Tibial nerve (tissue), 4 donors: ENCODE measurements around the gene DCTD. TPM values are rescaled to one million over a fixed set of nuclear protein-coding genes. Genes with fewer than 3 reads are reported as not detected.

Experiments
- DNase-seq, 2 donors: peaks; one replicate each; pipeline ENCODE4 v3.0.0-alpha.2; 2019; ENCODE audit warnings: low spot score in 2 of 2
- H3K27ac ChIP-seq, 4 donors: fragments of 200-600 bp; sonication (generic) in 3 of 4; one replicate each; pipeline ENCODE4 v1.5.1; 2017 to 2019; ENCODE audit warnings: mild to moderate bottlenecking in 1 of 4
- H3K27me3 ChIP-seq, 2 donors: fragments of 200-600 bp; sonication (generic) in 1 of 2; one replicate each; pipeline versions ENCODE4 v1.5.1 to v1.6.0; 2017 to 2019
- H3K36me3 ChIP-seq, 3 donors: fragments of 200-600 bp; sonication (generic); one replicate each; pipeline ENCODE4 v1.5.1; 2018 to 2019
- H3K4me1 ChIP-seq, 4 donors: fragments of 200-600 bp; sonication (generic) in 3 of 4; one replicate each; pipeline ENCODE4 v1.5.1; 2017 to 2019
- H3K4me3 ChIP-seq, 4 donors: fragments of 200-600 bp; sonication (generic) in 3 of 4; one replicate each; pipeline ENCODE4 v1.5.1; 2017 to 2019; ENCODE audit warnings: mild to moderate bottlenecking in 1 of 4, moderate library complexity in 1 of 4
- H3K9me3 ChIP-seq, 4 donors: fragments of 200-600 bp; sonication (generic) in 3 of 4; one replicate each; pipeline ENCODE4 v1.5.1; 2017 to 2019
- CTCF ChIP-seq, 5 experiments: fragments of 200-600 bp in 3 of 5; fragments of 450-650 bp in 2 of 5; sonication (generic) in 3 of 5; IDR thresholded peaks; one replicate each; pipeline ENCODE4 v1.5.1; 2016 to 2019; ENCODE audit warnings: antibody characterized with exemption in 5 of 5, mild to moderate bottlenecking in 3 of 5, moderate library complexity in 2 of 5
- EP300 ChIP-seq, 2 donors: sonication (generic); formaldehyde crosslinking; IDR thresholded peaks; one replicate each; pipeline ENCODE4 v1.6.1; 2017; ENCODE audit warnings: antibody characterized with exemption in 2 of 2, mild to moderate bottlenecking in 1 of 2
- POLR2A ChIP-seq, 2 donors: fragments of 450-650 bp; IDR thresholded peaks; one replicate each; pipeline ENCODE4 v1.6.1; 2017; ENCODE audit warnings: antibody characterized with exemption in 2 of 2, mild to moderate bottlenecking in 2 of 2, moderate library complexity in 2 of 2
- WGBS, 2 donors: methylation state at CpG; one replicate each; pipeline ENCODE4 v1.1.5; 2018; 5-methylcytosine and 5-hydroxymethylcytosine counted together
- total RNA-seq, 4 donors: library from RNA; depleted of rRNA; stranded (reverse); fragments of >200 nt; gene quantifications; one replicate each; pipeline ENCODE4 v1.1.0, GENCODE V29; 2016

The DCTD gene
- total RNA-seq, 4 donors from 2014 or later: 50.4 to 76.3 (median 55.8) TPM

GRCh38 chr4:182907396-182907795, 9.8 kb downstream of the DCTD start:
- no peak for TF ChIP-seq EP300 (IDR thresholded peaks at IDR 0.05)
- no peak for TF ChIP-seq POLR2A (IDR thresholded peaks at IDR 0.05)
- TF ChIP-seq CTCF (IDR thresholded peaks at IDR 0.05): no peak
- no peak for DNase-seq
- Histone ChIP-seq H3K36me3 (peaks cover 0 to 76% (median 0%) of the 10 kb centered on the region in 3 donors), H3K9me3 (peaks cover 0 to 5% (median 0%) of the 10 kb centered on the region in 4 donors), H3K27ac (no peak overlapping the region), H3K27me3 (no peaks in the 10 kb centered on the region), H3K4me3 (no peak overlapping the region), H3K4me1 (peaks cover 0 to 11% (median 0%) of the 10 kb centered on the region in 4 donors)
- 97 to 98% methylated on average over 8 of the region's 8 CpGs for WGBS, 2 donors

GRCh38 chr4:182906786-182907185, 10.4 kb downstream of the DCTD start:
- H3K36me3 ChIP-seq: peaks cover 0 to 76% (median 0%) of the 10 kb centered on the region in 3 donors
- 97 to 98% methylated on average over 4 of the region's 4 CpGs for WGBS, 2 donors
- no peak for DNase-seq
- peaks cover 0 to 11% (median 0%) of the 10 kb centered on the region in 4 donors for H3K4me1 ChIP-seq
- no peak overlapping the region for H3K4me3 ChIP-seq
- no peak overlapping the region for H3K27ac ChIP-seq
- H3K9me3 ChIP-seq: peaks cover 0 to 5% (median 0%) of the 10 kb centered on the region in 4 donors
- H3K27me3 ChIP-seq: no peaks in the 10 kb centered on the region
- TF ChIP-seq CTCF (IDR thresholded peaks at IDR 0.05) (no peak), EP300 (IDR thresholded peaks at IDR 0.05) (no peak), POLR2A (IDR thresholded peaks at IDR 0.05) (no peak)

DNA sequence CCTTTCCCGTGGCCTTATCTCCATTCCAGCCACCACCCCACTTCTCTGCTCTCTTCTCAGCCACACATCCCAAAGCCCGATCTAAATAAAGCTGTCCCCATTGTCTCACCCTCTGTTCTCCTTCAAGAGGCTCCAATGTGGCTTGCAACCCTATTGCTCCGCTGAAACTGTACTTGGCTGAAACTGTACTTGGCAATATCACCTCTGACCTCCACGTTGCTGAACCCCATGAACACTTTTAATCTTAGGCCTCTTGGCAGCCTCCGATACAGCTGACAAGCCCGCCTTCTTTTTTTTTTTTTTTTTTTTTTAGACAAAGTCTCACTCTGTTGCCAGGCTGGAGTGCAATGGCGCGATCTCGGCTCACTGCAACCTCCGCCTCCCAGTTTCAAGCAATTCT, 12.1 kb downstream of the DCTD start:
- 49 to 61% methylated on average over 10 of the region's 10 CpGs for WGBS, 2 donors
- Histone ChIP-seq H3K36me3 (peaks cover 0 to 74% (median 0%) of the 10 kb centered on the region in 3 donors), H3K27me3 (no peaks in the 10 kb centered on the region), H3K4me3 (no peak overlapping the region), H3K27ac (peak overlapping the region in 2 of 4 donors; percentile 62 to 77), H3K4me1 (peaks cover 0 to 11% (median 0%) of the 10 kb centered on the region in 4 donors), H3K9me3 (no peaks in the 10 kb centered on the region)
- no peak for DNase-seq
- TF ChIP-seq EP300 (IDR thresholded peaks at IDR 0.05) (no peak), POLR2A (IDR thresholded peaks at IDR 0.05) (no peak), CTCF (IDR thresholded peaks at IDR 0.05) (no peak)

DNA sequence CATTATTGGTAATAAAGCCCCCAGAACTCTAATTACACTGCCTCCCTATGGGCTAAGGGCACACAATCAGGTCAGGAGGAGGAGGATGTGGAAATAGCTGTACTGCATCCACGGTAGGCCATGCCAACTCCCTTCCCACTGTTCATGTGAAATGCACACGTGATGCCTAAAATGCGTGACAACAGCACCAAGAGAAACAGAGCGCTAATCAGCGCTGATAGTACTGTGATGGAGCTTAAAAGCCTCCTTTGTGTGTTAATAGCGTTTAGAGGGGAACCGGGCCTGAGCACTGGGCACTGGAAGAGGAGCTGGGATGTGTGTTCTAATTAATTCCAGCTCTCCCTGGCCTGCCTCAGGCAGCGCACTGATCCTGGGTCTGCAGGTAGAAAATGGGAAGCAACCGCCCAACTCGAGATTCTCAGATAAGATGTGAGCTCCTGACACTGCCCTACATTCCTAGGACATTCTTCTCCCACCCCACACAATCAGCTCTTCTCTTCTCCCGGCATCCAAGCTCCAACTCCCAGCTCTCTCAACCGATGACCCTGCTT, 12.9 kb downstream of the DCTD start:
- Histone ChIP-seq H3K36me3 (peaks cover 0 to 76% (median 2%) of the 10 kb centered on the region in 3 donors), H3K27ac (peak overlapping the region in 3 of 4 donors; percentile 27 to 77 (median 62)), H3K9me3 (no peaks in the 10 kb centered on the region), H3K27me3 (no peaks in the 10 kb centered on the region), H3K4me1 (peaks cover 0 to 11% (median 0%) of the 10 kb centered on the region in 4 donors), H3K4me3 (no peak overlapping the region)
- TF ChIP-seq EP300 (IDR thresholded peaks at IDR 0.05): peak in 1 of 2 donors; percentile 7
- TF ChIP-seq POLR2A (IDR thresholded peaks at IDR 0.05): no peak
- no peak for TF ChIP-seq CTCF (IDR thresholded peaks at IDR 0.05)
- no peak for DNase-seq
- WGBS, 2 donors: 55 to 66% methylated on average over 12 of the region's 12 CpGs

DNA sequence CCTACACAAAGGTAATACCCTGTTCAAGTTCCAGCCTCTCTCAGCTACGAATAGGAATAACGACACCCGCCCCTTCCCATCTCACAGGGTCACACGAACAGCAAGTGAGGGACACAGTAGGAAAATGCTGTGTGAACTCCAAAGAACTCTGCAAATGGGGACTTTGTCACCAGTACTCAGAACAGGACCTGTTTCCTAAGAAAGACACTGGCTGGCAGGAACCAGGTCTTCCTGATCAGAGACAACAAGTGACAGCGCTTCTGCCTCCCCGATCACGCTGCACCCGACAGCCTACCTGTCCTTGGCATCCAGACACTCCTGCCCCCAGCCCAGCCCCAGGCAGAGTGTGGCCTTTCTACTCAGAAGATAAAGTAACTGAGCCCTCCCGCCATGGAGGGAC, 14.2 kb downstream of the DCTD start:
- 85 to 92% methylated on average over 9 of the region's 9 CpGs for WGBS, 2 donors
- H3K36me3 ChIP-seq: peaks cover 0 to 84% (median 2%) of the 10 kb centered on the region in 3 donors
- no peaks in the 10 kb centered on the region for H3K27me3 ChIP-seq
- TF ChIP-seq POLR2A (IDR thresholded peaks at IDR 0.05): no peak
- peaks cover 0 to 11% (median 0%) of the 10 kb centered on the region in 4 donors for H3K4me1 ChIP-seq
- DNase-seq: no peak
- H3K27ac ChIP-seq: no peak overlapping the region
- no peaks in the 10 kb centered on the region for H3K9me3 ChIP-seq
- H3K4me3 ChIP-seq: no peak overlapping the region
